KBM-7 (cell line): ENCODE results near the gene TEPSIN.
A peak's percentile ranks its signal among the peaks of the same experiment; 100 is the strongest.

Source experiments
- DNase-seq: peaks from one replicate; pipeline ENCODE4 v3.0.0-alpha.2; 2015
- in situ Hi-C: fragments of 300-500 bp; cut with MboI; formaldehyde crosslinking; loops from 2 replicates; pipeline ENCODE4 v1.14.3; 2020; ENCODE audit warnings: low sequenced_read_pairs, low pct_unique_long_range_greater_than_20kb, mixed read lengths

The TEPSIN gene

DNA sequence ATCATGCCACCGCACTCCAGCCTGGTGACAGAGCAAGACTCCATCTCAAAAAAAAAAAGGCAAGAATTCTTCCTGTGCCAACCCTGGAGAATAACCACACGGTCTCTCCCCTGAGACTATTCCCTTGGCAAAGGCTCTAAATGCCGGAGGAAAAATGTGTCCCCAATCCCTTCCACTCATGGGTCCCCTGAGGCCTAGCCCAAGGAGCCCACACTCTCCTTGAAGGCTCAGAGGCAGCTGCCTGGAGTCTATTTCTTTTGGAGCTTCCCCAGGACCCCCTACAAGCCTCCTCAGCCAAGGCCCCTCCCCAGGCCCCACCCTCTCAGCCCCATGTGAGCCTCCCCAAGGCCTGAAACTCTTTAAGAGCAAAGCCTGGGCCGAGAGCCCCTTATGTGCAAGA lies 32.7 kb downstream of the TEPSIN start:
- in situ Hi-C loops: no loop called here
- no peak for DNase-seq

DNA sequence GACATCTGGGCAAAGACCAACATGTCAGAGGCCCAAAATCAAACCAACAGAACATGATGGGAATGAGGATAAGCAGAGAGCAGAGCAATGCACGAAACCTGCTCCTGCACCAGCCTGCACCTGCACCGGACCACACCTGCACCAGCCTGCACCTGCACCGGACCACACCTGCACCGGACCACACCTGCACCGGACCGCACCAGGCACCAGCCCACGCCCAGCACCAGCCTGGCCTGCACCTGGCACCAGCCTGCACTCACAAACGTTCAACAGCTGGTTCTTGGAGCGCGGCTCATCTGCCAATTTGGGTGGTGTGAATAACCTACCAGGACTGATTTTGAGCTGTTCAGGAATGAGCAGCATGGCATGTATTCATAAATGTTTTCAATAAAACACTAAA lies 34.3 kb downstream of the TEPSIN start:
- DNase-seq: no peak

DNA sequence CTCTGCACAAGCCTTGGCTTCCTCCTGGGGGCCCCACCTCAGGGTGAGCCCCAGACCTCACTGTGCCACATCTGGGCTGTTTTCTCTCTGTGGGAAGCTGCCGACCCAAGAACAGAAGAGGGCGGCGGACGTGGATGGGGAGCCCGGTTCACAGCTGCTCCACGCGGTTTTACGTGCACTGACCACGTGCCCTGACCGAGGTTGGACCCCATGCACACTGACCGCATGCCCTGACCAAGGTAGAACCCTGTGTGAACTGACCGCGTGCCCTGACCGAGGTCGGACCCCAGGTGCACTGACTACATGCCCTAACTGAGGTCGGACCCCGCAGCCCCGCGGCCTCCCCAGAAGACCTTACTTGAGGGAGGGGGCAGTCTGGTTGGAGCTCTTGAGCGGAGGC lies 35.7 kb downstream of the TEPSIN start:
- in situ Hi-C loops: no loop called here
- DNase-seq: no peak

More for the DNA sequence above, 34.3 kb downstream of the TEPSIN start:
- in situ Hi-C loops: no loop called here

DNA sequence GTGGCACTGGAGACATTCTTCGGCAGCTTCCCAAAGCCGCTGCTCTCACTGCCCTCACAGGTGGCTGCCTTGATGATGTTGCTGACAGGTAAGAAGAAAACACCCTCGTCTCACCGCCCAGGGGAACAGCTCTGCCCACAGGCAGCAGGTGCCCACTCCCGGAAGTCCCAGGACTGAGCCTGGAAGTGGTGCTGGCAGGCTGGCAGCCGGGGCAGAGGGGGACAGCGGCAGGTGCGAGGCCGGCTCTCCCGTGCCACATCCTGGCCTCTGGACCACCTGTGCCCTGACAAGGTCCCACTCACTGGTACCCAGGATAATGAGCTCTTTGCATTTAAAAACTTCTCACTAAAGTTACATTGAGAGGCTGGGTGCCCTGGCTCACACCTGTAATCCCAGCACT lies 36.5 kb downstream of the TEPSIN start:
- in situ Hi-C loops: no loop called here
- no peak for DNase-seq

DNA sequence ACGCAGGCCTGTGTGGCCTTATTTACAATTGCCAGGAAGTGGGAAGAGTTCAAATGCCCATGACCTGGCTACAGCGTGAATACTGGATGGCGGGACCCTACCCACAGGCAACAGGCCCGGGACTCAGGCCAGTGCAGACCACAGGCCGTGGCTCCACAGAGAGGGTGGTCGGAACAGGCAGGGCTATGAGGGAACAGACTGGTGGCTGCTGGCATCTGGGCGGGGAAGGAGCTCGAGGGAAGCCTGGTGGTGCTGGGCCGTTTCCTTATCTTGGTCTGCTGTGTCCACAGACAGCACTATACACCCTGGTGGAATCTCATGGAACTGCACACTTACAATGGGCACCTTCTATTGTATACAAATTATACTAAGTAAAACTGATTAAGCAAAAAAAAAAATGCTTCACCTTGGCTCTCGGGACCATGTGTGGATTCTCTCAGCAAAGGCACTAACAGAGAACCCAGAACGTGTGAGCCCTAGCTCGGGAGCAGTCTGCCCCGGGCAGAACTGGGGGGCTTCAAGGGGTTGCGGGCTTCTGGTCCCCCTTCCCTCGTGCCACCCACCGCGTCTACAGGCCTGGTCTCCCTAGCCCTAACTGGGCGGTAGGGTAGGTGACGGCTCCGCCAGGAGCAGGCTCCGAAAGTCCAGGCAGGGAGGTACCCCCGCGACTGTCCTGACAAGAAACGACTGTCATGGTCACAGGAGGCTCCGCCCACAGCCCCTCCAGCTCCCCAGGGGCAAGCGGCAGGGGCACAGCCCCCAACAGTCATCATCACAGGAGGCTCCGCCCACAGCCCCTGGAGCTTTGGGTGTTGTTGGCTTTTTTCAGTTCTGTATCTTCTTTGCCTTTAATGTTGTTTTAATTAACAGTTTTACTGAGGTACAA lies 37.9 kb downstream of the TEPSIN start:
- DNase-seq: peak; percentile 68
- in situ Hi-C loops: no loop called here

DNA sequence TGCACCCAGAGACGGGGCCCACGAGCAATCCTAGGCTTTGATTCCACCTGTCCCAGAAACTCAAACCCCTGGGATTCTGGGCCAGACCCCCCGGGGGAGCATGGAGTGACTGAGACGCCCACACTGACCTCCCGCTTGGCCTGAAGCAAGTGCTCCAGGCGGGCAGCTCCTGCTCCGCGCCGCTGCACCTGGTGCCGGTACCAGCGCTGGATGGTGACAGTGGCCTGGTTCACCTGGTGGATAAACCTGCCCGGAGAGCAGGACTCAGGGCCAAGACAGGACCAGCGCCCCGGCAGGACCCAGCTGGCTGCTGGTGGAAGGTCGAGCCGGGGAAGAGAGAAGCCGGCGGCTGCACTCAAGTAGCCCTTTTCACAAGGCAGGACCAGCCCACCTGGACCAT lies 38.7 kb downstream of the TEPSIN start:
- in situ Hi-C loops: no loop called here
- DNase-seq: no peak

DNA sequence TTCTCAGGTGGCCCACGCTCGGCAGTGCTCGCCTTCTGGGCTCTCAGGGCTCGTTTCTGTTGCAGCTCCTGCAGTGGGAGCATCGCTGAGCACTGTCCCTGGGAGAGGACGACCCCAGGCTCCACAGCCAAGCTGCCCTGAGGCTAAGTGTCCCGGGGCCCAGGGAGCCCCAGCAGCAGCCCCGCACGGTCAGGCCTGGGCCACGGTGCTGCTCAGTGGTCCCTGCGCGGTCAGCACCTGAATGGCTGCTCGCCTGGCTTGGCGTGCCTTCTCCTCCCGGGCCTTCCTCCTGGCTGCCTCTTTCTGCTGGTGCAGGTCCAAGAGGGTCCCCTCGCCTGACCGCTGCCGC lies 39.4 kb downstream of the TEPSIN start:
- in situ Hi-C loops: no loop called here

DNA sequence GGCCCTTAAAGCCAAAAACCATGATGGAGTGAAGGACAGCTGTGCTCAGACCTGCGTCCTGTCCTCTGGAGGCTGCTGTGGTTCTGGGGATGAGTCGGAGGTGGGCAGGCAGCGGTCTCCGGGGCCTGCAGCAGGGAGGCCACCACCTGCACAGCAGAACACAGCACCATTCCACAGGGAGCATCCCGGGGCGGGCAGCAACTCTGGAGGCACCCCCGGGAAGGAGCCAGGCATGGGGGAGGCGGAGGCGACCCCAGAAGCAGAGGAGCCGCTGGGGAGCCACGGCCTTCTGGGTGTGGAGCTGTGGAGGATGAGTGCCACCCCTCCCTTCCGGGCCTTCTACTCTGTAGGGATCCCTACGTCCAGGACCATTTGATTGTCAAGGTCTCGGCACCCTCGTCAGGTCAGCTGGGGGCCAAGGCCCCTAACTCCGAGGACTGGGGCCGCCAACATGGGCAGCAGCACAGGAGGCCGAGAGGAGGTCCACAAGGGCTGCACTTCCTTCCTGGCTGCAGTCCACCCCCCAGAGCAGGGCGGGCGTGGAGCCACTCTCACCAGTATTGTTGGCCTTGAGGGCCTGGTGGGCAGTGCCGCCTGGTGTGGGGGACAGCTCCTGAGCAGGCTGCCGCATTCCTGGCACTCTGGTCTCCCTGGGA lies 39.9 kb downstream of the TEPSIN start:
- in situ Hi-C loops: no loop called here
- no peak for DNase-seq

More for the DNA sequence above, 39.4 kb downstream of the TEPSIN start:
- no peak for DNase-seq

DNA sequence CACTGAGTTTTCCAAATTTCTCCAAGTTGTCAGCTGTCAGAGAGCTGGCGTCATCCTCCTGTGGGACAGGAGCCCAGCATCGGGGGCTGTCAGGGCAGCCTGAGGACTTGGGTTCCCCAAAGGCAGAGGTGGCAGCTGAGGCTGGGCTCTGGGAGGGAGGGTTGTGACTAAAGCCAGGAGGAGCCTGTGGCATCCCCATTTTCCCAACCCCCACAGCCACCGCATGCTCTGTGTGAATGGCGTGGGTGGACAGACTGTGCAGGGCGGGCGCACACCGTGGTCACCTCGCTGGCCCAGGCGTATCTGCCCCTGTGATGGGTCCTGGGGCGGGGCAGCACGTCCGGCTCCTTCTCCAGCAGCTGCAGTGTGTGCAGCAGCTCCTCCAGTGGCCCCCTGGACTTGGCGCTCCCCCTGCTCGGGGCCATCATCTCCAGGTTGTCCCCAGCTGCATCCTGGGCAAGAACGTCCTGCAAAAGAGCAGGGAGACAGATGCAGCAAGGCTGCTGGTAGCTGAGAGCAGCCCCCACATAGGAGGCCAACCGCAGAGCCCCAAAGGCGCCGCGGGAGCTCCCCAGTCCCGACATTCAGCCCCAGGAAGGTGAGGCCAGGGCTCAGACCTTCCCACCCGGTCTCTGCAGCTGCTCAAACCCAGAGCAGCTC lies 40.9 kb downstream of the TEPSIN start:
- in situ Hi-C loops: no loop called here
- no peak for DNase-seq

DNA sequence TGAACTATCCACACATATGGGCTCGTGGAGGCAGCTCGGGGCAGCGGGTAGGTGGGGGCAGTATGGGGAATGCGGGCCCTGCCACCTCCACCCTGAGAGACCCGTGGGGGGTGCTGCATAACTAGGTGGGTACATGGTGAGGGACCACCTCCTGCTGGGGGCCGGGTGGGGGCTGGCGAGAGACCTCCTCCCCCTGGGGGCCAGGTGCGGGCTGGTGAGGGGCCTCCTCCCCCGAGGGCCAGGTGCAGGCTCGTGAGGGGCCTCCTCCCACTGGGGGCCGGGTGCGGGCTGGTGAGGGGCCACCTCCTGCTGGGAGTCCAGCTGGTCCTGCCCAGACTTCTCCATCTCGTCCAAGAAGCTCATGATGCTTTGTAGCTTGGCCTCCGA lies 41.5 kb downstream of the TEPSIN start:
- in situ Hi-C loops: no loop called here
- no peak for DNase-seq

DNA sequence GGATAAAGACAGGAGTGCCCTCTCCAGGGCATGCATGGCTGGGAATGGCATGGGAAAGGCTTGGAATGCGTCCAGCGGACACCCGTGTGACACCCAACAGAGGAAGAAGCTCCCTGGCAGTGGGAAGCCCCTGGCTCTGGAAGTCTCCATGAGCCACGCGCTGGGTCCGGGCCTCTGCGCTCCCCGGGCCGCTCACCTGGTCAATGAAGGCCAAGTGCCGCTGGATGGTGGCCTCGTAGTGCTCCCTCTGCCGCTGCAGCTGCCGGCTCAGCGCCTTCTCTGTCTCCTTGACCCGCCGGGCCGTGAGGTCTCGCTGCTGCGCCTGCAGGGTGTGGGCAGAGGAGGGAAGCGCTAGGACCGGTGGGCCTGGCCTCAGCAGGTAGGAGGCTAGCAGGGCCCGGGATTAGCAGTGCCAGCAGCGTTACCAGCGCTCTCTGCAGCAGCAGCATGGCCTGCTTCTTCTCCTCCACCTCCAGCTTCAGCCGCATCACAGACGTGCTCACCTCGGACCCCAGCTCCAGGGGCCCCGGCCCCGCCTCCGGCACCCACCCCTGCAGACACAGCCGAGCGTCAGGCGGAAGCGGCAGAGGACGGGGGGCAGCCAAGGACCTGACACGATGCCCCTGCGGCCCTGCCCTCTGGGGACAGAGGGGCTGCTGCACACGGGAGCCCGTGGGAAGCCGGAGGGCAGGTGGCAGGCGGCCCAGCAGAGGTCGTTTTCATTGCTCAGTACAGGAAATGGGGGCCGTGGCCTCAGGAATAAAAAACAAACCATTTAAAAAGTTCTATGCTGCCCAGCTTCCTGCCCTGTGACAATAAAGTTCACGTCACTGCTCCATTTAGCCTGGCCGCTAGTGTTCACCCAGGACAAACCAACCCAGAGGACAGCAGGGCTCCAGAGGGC lies 42.1 kb downstream of the TEPSIN start:
- in situ Hi-C loops: no loop called here
- DNase-seq: no peak

DNA sequence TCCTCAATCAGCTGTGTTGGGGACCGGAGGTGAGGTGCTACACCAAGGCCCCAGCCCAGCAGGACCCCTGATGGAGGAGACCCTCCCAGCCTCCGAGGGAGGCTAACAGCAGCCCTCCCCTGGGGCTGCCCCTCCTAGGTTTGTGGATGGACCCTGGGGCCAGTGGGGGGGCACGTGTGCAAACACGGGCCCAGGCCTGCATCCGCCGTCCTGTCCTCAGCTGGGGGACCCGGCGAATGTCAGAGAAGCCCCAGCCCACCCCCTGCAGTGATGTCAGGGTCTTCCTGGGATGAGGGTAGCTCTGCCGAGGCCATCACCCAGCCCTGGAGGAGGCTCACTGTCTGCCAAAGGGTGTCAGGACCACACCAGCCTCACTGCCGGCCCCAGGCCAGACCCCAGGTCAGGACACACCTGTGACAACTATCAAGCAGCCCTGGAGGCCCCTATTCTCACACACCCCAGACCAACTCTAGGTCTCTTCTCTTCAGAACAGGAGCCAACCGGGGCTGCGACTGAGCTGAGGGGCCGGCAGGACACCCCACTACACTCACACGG lies 42.8 kb downstream of the TEPSIN start:
- no peak for DNase-seq
- in situ Hi-C loops: no loop called here

DNA sequence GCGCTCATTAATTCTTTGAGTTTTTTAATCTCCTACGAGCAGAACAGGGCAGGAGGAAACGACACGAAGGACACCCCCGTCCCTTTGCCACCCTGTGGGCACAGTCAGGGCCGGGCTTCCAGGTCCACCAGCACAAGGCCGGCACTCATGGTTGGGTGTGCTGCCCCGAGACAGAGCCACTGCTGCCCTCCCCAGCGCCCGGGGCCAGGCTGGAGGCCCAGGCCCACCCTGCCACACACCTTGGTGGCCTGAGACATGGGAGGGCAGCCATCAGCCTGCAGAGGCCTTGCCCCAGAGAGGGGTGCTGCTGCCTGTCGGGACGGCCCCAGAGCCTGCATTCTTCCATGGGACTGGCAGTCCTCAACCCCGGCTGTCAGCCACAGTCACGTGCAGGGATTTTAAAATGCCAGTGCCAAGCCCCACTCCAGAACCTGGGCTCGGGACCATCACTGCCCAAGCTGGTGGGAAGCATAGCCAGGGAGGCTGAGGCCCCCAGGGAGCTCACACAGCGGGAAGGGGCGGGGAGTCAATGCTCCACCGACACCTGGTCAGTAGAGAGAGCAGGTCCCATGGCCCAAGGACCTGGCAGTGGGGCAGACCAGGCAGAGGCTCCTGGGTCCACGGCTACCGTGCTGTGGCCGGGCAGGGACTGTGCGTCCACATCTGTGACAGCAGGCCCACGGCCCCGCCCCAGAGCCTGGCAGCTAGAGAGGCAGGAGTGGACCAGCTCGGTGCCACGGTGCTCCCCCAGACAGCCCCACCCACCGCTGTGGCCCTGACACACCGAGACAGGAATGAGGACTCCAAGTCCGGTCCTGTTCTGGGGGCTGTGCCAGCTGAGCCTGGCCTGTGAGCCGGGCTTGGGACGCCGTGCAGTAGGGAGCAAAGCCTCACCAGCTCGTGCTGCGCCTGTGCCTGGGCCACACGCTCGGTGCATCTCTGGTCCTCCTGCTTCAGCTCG lies 43.6 kb downstream of the TEPSIN start:
- in situ Hi-C loops: no loop called here
- DNase-seq: no peak

DNA sequence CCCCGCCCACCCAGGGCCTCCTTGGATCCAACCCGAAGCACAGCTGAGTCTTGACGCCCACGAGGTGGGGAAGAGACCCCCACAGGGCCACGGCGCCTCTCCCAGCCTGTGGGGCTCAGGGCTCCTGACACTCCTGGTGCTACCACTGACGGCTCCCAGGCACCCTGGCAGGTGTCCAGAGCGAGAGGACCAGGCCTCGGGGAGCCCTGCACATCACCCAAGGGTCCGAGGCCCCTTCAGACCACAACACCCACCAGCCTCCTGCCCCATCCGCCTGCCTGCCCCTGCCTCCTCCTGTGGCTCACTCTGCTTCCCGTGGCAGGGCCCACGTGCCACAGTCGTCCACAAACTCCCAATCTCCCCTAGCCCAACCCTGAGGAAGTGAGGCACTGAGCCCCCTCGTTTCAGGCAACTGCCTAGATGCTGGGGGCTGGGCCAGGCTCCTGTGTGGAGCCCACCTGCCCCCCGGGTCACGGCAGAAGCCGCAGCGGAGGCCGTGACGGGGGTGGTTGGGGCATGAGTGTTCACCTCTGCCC lies 44.6 kb downstream of the TEPSIN start:
- no peak for DNase-seq
- in situ Hi-C loops: no loop called here

DNA sequence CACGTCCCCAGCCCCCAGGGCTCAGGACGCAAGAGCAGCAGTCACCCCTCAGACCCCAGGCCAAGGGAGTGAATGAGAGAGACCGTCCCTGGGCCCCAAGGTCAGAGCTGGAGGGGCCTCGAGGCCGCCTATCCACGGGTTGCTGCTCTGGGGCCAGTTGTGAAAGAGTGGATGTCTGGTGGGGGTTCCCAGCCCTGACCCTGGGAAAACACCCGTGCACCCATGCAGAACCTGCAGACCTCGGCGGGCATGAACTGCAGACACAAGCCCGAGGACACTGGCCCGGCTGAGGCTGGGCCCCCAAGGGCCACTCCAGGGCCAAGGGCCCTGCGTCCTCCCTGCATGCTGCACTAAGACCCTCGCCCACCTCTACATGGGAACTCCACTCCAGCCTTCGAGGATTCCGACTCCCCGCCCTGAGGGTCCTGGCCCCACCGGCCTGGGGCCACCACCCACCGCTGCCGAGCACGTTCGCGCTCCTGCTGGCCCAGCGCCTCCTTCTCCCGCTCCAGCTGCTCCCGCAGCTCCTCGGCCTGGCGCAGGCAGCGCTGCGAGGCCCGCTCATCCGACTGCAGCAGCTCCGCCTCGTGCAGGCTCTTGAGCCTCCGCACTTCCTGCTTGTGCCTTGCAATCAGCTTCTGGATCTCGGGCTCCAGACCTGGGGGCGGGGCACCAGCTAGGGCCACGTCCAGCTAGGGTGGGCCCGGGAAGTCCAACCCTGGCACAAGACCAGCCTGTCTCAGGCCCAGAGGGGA lies 45.2 kb downstream of the TEPSIN start:
- no peak for DNase-seq
- in situ Hi-C loops: no loop called here

DNA sequence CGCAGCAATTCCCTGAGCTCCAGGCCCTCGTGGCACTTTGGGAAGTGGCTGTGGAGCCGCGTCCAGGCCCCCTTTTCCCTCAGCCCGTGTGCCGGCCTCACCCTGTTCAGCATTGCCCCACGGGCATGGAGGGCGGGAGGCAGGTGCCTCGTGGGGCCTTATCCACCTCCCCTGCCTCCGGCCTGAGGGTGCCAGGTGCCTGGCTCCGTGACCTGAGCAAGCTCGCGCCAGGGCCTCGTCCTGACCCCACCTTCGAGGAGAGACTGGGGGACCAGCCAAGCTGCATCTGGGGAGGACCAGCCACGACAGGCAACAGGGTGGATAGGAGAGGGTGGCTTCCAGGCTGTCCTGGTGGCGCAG lies 45.8 kb downstream of the TEPSIN start:
- DNase-seq: no peak
- in situ Hi-C loops: no loop called here

DNA sequence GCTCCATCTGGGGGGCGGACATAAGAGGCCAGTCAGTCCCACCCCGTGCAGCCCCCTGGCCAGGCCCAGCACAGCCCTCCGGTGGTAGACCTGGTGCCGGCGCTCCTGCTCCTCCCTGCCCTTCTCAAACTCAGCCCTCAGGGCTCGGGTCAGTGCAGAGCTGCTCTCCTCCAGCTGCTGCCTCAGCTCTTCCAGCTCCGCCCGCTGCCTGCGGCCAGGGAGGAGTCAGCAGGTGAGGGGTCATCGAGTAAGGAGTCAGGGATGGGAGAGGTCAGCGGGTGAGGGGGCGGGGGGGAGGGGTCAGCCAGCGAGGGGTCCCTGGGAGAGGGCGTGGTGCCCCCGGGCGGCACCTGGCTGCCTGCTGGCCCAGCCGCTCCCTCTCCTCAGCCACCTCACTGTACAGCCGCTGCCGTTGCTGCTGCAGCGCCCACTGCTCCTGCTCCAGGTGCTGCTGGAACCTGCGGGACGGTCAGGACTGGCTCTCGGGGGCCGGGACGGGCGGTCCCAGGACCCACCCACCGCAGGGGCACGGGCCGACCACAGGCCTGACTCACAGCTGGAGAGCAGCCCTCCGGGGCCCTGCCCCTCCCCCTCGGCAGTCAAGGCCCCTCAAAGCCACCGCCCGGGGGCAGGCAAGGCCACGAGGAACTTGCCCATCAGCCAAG lies 46.3 kb downstream of the TEPSIN start:
- in situ Hi-C loops: no loop called here
- no peak for DNase-seq
